ENCODE results near the gene CROT. TPM values are rescaled to one million over a fixed set of nuclear protein-coding genes. Genes with fewer than 3 reads are reported as not detected.
A peak's percentile ranks its signal among the peaks of the same experiment; 100 is the strongest.

CROT gene
- total RNA-seq, 2 donors from 2014 or later, result 6.3 to 11.0 TPM

DNA sequence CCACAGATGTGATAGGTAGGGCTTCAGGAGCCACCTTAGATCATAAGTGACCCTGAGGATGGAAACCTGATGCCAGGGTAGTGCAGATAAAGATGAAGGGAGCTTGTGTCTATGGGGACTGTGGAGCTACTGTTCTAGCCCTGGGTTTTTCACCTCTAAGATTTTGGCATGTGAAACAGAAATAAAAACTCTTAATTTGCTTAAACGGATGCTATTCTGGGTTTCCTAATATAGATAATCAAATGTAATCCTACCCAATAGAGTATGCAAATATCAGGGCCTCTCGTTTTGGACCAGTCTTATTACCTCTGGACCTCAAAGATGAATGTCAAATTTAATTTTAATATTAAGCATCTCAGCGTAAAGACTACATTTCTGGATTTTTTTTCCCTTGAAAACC is 80.7 kb downstream of the CROT start:
- no peaks in the 10 kb centered on the region for H3K27me3 Mint-ChIP-seq (ENCODE audit: insufficient read depth)
- no peak overlapping the region for H3K27ac Mint-ChIP-seq
- no peaks in the 10 kb centered on the region for H3K36me3 Mint-ChIP-seq (ENCODE audit: low read depth)
- no peaks in the 10 kb centered on the region for H3K36me3 ChIP-seq (ENCODE audit: control insufficient read depth, insufficient read depth, low read length)
- no peak overlapping the region for H3K4me3 Mint-ChIP-seq
- TF ChIP-seq, protein P1, sequence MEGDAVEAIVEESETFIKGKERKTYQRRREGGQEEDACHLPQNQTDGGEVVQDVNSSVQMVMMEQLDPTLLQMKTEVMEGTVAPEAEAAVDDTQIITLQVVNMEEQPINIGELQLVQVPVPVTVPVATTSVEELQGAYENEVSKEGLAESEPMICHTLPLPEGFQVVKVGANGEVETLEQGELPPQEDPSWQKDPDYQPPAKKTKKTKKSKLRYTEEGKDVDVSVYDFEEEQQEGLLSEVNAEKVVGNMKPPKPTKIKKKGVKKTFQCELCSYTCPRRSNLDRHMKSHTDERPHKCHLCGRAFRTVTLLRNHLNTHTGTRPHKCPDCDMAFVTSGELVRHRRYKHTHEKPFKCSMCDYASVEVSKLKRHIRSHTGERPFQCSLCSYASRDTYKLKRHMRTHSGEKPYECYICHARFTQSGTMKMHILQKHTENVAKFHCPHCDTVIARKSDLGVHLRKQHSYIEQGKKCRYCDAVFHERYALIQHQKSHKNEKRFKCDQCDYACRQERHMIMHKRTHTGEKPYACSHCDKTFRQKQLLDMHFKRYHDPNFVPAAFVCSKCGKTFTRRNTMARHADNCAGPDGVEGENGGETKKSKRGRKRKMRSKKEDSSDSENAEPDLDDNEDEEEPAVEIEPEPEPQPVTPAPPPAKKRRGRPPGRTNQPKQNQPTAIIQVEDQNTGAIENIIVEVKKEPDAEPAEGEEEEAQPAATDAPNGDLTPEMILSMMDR (conservative IDR thresholded peaks at IDR 0.05), result no peak
- WGBS, 2 experiments (ENCODE audit: insufficient coverage in 1 of 2, insufficient read length in 1 of 2), result 95 to 97% methylated on average over 3 of the region's 3 CpGs
- peaks cover 14% of the 10 kb centered on the region for H3K4me1 ChIP-seq (ENCODE audit: control insufficient read depth, insufficient read depth, low read length)
- no peak overlapping the region for H3K27ac ChIP-seq (ENCODE audit: low read depth, low read length)
- H3K27me3 ChIP-seq (ENCODE audit: control insufficient read depth, insufficient read depth, low read length, poor library complexity, severe bottlenecking), result no peaks in the 10 kb centered on the region
- H3K4me1 Mint-ChIP-seq, result peaks cover 23% of the 10 kb centered on the region
- DNase-seq, result no peak
- H3K4me3 ChIP-seq (ENCODE audit: low read length), result peak overlapping the region; percentile 20
- H3K9me3 ChIP-seq (ENCODE audit: control insufficient read depth, low read length), result no peaks in the 10 kb centered on the region
- no peak overlapping the region for H3K9ac ChIP-seq (ENCODE audit: extremely low read depth, low read length, poor library complexity, severe bottlenecking)
- H3K9me3 Mint-ChIP-seq, result no peaks in the 10 kb centered on the region

DNA sequence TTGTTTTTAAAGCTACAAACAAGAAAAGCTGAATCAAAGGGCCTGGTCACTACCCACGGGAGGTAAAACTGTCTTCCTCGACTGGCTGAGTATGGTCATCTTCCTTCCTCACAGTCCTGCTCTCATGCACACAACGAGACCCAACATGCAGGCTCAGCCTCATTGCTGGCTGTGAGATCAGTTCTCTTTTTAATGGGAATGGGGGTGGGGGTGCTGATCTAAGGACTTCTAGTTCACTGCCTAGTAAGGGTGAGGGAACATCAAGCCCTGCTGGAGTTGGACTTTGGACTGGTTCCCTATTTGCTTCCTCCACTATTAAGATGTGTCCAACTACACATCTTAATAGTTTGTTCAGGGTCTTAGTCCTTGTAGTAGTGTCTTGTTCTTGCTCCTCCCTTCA is 81.8 kb downstream of the CROT start:
- no peak overlapping the region for H3K27ac ChIP-seq (ENCODE audit: low read depth, low read length)
- H3K27ac Mint-ChIP-seq, result no peak overlapping the region
- no peaks in the 10 kb centered on the region for H3K9me3 Mint-ChIP-seq
- DNase-seq, result no peak
- H3K4me1 ChIP-seq (ENCODE audit: control insufficient read depth, insufficient read depth, low read length), result peaks cover 14% of the 10 kb centered on the region
- no peaks in the 10 kb centered on the region for H3K36me3 Mint-ChIP-seq (ENCODE audit: low read depth)
- H3K4me1 Mint-ChIP-seq, result peaks cover 23% of the 10 kb centered on the region
- no peak overlapping the region for H3K4me3 ChIP-seq (ENCODE audit: low read length)
- no peaks in the 10 kb centered on the region for H3K27me3 Mint-ChIP-seq (ENCODE audit: insufficient read depth)
- H3K27me3 ChIP-seq (ENCODE audit: control insufficient read depth, insufficient read depth, low read length, poor library complexity, severe bottlenecking), result no peaks in the 10 kb centered on the region
- H3K9ac ChIP-seq (ENCODE audit: extremely low read depth, low read length, poor library complexity, severe bottlenecking), result no peak overlapping the region
- 99% methylated on average over 3 of the region's 3 CpGs; no CpG with 5 or more reads in 1 of the 2 experiments for WGBS, 2 experiments (ENCODE audit: insufficient coverage in 1 of 2, insufficient read length in 1 of 2)
- no peak overlapping the region for H3K4me3 Mint-ChIP-seq
- TF ChIP-seq, protein P1 (conservative IDR thresholded peaks at IDR 0.05), result no peak
- no peaks in the 10 kb centered on the region for H3K36me3 ChIP-seq (ENCODE audit: control insufficient read depth, insufficient read depth, low read length)
- H3K9me3 ChIP-seq (ENCODE audit: control insufficient read depth, low read length), result no peaks in the 10 kb centered on the region

DNA sequence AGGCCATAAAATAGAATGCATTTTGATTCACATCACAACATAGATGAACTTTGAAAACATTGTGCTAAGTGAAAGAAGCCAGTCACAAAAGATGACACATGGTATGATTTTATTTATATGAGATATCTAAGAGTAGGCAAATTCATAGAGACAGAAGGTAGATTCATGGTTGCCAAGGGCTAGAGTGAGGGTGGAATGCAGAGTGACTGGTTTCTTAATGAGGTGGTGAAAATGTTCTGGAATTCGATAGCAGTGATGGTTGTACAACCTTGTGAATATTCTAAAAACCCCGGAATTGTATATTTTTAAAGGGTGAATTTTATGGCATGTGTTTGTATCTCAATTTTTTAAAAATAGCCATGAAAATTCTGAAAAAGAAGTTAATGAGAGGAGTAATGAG is 87.1 kb downstream of the CROT start:
- 89 to 100% methylated on average over 2 of the region's 2 CpGs for WGBS, 2 experiments (ENCODE audit: insufficient coverage in 1 of 2, insufficient read length in 1 of 2)
- H3K27me3 Mint-ChIP-seq (ENCODE audit: insufficient read depth), result no peaks in the 10 kb centered on the region
- no peak overlapping the region for H3K4me3 ChIP-seq (ENCODE audit: low read length)
- H3K27me3 ChIP-seq (ENCODE audit: control insufficient read depth, insufficient read depth, low read length, poor library complexity, severe bottlenecking), result no peaks in the 10 kb centered on the region
- H3K9ac ChIP-seq (ENCODE audit: extremely low read depth, low read length, poor library complexity, severe bottlenecking), result no peak overlapping the region
- DNase-seq, result no peak
- H3K9me3 Mint-ChIP-seq, result no peaks in the 10 kb centered on the region
- H3K9me3 ChIP-seq (ENCODE audit: control insufficient read depth, low read length), result no peaks in the 10 kb centered on the region
- no peak overlapping the region for H3K27ac ChIP-seq (ENCODE audit: low read depth, low read length)
- no peak overlapping the region for H3K4me3 Mint-ChIP-seq
- no peaks in the 10 kb centered on the region for H3K4me1 ChIP-seq (ENCODE audit: control insufficient read depth, insufficient read depth, low read length)
- TF ChIP-seq, protein P1 (conservative IDR thresholded peaks at IDR 0.05), result no peak
- H3K27ac Mint-ChIP-seq, result no peak overlapping the region
- no peaks in the 10 kb centered on the region for H3K4me1 Mint-ChIP-seq
- H3K36me3 Mint-ChIP-seq (ENCODE audit: low read depth), result no peaks in the 10 kb centered on the region
- H3K36me3 ChIP-seq (ENCODE audit: control insufficient read depth, insufficient read depth, low read length), result no peaks in the 10 kb centered on the region
